GM18519 (cell line): Measurements from ENCODE around the gene SGK1.

Experiments
- ATAC-seq: cut with Tn5 transposase; IDR thresholded peaks from one replicate; pipeline ENCODE4 v1.9.1; 2021; ENCODE audit warnings: mild to moderate bottlenecking, moderate library complexity; ENCODE audit not compliant: unreplicated experiment, low FRiP score

SGK1 gene

GRCh38 chr6:134146268-134147033 lies 171.5 kb downstream of the SGK1 start:
- ATAC-seq: no peak

DNA sequence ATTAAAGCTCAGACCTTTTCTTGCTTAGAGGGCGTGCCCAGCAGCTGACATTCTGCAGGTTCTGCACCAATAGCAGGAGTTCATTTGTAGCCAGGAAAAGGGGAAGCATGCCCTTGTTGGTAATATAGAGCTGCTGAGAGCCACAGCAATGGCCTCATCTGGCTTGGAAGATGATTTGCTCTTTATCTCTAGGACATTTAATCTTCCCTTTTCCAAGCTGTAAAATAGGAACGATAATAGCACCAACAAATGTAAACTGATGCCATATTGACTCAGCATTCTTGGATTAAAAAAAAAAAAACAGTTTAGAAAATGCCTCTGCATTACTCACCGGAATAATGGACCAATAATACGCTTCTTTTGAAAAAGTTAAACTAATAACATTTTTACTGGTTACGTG lies 172.1 kb downstream of the SGK1 start:
- no peak for ATAC-seq

- no peak for ATAC-seq
These were observed 179.5 kb downstream of the SGK1 start for GRCh38 chr6:134138226-134138975.

- no peak for ATAC-seq
These were observed 183.3 kb downstream of the SGK1 start for GRCh38 chr6:134134654-134135053.

GRCh38 chr6:134132494-134133141 lies 185.3 kb downstream of the SGK1 start:
- no peak for ATAC-seq

GRCh38 chr6:134131530-134132139 lies 186.3 kb downstream of the SGK1 start:
- no peak for ATAC-seq

GRCh38 chr6:134128146-134128545 lies 189.8 kb downstream of the SGK1 start:
- no peak for ATAC-seq

- ATAC-seq: no peak
These were observed 194.2 kb downstream of the SGK1 start for GRCh38 chr6:134123666-134124208.

DNA sequence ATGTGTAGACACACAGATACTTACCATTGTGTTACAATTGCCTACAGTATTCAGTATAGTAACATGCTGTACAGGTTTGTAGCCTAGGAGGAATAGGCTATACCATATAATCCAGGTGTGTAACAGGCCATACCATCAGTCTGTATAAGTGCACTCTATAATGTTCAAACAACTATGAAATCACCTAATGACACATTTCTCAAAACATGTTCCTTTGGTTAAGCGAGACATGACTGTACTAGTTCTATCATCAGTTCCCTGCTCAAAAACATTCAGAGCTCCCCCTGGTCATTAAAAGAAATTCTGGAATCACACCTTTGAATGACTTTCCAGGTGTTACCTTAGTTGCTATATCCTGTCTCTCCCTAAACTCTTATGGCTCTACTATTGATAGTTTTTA lies 195.1 kb downstream of the SGK1 start:
- no peak for ATAC-seq

DNA sequence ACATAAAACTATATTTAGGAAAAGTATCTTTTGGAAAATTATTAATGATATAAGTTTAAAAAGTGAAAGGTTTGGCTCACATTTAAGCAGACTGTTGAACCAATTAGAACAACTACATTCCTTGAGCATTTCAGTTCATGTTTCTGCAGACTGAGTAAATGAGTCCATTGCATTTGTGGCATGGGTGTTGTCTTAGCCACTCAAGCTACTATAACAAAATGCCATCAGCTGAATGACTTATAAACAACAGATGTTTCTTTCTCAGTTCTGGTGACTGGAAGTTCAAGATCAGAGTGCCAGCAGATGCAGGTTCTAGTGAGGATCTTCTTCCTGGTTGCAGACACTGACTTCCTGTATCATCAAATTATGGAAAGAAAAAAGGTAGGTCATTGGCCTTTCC lies 198.4 kb downstream of the SGK1 start:
- no peak for ATAC-seq
